T47D (cell line): ENCODE results near the gene ZNF613.
"Not testable (repeated sequence)": the region's sequence is repeated elsewhere in the genome, so short reads cannot be mapped to it uniquely, and the experiment has no call there.

Experiments used
- DNase-seq, 2 experiments: peaks; one replicate each; pipeline versions ENCODE4 v3.0.0 to v3.0.0-alpha.2; 2011 to 2012; ENCODE audit warnings: low read depth in 1 of 2, low spot score in 1 of 2
- JUND ChIP-seq: IDR thresholded peaks from 2 replicates; pipeline ENCODE4 v1.6.1; 2012; ENCODE audit warnings: low read depth
- in situ Hi-C: cut with HindIII; loops from 2 replicates; pipeline ENCODE4 v1.10.0; 2016; ENCODE audit warnings: low sequenced_read_pairs, low pct_unique_long_range_greater_than_20kb

The ZNF613 gene

DNA sequence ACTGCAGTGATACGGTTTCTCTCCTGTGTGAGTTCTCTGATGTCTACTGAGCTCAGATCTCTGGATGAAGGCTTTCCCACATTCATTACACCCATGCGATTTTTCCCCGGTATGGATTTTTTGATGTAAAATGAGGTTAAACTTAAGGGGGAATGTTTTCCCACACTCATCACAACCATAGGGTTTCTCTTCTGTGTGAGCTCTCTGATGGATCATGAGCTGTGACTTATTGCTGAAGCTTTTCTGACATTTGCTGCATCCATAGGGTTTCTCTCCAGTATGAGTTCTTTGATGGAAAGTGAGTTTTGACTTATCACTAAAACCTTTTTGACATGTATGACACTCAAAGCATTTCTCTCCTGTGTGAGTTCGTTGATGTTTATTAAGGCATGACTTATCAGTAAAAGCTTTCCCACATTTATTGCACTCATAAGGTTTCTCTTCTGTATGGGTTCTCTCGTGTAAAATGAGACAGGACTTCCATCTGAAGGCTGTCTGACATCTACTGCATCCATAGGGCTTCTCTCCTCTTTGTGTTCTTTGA lies 11.9 kb upstream of the ZNF613 start:
- in situ Hi-C loops = no loop called here
- no peak for DNase-seq
- no peak for TF ChIP-seq JUND

DNA sequence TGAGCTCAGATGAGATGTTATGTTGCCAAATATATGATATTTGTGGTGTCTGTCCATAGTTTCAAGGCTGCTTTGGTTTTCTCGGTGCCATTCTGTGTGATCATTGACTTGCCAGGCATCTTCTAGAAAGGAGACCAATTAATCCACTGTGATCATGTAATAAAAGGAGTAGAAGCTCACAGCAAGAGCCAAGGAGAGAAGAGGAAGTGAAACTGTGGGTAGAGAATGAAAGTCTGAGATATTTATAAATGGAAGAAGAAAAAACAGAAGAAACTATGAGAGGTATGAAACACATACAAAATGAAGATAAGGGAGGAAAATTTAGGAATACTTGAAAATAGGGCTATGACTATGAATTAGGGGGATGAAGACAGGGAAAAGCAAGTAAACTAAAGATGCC lies 11.1 kb upstream of the ZNF613 start:
- no peak for DNase-seq
- no peak for TF ChIP-seq JUND
- in situ Hi-C loops = no loop called here

GRCh38 chr19:51919606-51920005 lies 7.7 kb upstream of the ZNF613 start:
- in situ Hi-C loops = no loop called here
- DNase-seq = peak in 1 of 2 experiments; percentile 62
- no peak for TF ChIP-seq JUND

DNA sequence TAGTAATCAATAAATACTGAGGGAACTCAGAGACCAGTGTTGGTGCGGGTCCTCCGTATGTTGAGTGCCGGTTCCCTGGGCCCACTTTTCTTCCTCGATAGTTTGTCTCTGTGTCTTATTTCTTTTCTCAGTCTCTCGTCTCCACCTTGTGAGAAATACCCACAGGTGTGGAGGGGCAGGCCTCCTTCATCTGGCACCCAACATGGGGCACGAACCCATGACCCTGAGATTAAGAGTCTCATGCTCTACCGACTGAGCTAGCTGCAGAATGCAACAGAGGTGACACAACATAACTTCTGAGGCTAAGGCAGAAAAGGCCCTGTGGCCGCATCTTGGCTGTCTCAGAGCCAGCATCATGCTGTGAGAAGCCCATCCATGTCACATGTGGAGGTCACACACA lies 5.3 kb upstream of the ZNF613 start:
- in situ Hi-C loops = no loop called here
- no peak for TF ChIP-seq JUND
- no peak for DNase-seq

DNA sequence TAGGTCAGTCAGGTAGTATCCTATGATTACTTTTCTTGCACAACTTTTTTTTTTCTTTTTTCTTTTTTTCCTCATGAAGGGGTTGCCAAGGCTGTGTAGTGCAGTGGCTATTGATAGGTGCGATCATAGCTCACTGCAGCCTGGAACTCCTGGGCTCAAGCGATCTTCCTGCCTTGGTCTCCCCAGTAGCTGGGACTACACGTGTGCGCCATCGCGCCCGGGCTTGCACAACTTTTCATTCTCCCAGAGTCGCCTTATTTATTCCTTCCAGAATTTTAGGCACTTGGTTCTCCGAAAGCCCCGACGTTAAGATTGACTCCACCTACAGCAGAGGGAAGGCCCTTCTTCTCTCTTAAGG lies 867 bp upstream of the ZNF613 start:
- no peak for DNase-seq
- TF ChIP-seq JUND = no peak
- in situ Hi-C loops = no loop called here

DNA sequence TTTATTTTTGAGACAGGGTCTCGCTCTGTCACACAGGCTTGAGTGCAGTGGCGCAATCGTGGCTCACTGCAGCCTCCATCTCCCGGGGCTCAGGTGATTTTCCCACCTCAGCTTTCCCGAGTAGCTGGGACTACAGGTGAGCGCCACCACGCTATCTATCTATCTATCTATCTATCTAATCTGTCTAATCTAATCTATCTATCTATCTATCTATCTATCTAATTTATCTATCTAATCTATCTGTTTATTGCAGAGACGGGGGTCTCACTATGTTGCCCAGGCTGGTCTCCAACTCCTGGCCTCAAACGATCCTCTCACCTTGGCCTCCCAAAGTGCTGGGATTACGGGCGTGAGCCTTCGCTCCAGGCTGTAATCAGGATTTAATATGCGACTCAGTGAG lies 587 bp downstream of the ZNF613 start:
- in situ Hi-C loops = no loop called here
- no peak for TF ChIP-seq JUND
- no peak for DNase-seq

DNA sequence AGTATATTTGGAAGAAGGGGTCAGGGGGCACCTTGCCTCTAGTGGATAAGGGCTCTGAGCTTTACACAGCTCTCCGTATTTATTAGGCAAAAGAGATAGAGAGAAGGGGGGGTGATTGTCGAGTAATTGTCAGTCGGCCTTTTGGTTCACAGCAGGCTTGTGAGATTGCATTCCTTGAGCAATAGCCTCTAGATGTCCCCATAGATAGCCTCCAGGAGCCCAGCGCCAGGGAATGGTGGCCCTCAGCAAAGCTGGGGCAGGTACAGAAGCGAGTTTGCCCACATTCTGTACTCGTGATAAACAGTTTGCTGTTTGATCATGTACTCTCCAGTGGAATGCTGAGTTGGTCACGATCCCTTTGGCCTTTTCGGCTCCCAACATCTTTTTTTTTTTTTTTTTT lies 4.6 kb downstream of the ZNF613 start:
- in situ Hi-C loops = no loop called here
- peak in 1 of 2 experiments; percentile 42 for DNase-seq
- no peak for TF ChIP-seq JUND

- TF ChIP-seq JUND = no peak
- in situ Hi-C loops = no loop called here
- no peak for DNase-seq
These were observed 11.7 kb downstream of the ZNF613 start for GRCh38 chr19:51938936-51939335.

DNA sequence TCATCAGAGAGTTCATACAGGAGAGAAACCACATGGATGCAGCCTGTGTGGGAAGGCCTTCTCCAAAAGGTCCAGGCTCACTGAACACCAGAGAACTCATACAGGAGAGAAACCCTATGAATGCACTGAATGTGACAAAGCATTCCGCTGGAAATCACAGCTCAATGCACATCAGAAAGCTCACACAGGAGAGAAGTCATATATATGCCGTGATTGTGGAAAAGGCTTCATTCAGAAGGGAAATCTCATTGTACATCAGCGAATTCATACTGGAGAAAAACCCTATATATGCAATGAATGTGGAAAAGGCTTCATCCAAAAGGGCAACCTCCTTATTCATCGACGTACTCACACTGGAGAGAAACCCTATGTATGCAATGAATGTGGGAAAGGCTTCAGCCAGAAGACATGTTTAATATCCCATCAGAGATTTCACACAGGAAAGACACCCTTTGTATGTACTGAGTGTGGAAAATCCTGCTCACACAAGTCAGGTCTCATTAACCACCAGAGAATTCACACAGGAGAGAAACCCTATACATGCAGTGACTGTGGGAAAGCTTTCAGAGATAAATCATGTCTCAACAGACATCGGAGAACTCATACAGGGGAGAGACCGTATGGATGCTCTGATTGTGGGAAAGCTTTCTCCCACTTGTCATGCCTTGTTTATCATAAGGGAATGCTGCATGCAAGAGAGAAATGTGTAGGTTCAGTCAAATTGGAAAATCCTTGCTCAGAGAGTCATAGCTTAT lies 17.7 kb downstream of the ZNF613 start:
- DNase-seq = no peak
- no peak for TF ChIP-seq JUND
- in situ Hi-C loops = no loop called here

DNA sequence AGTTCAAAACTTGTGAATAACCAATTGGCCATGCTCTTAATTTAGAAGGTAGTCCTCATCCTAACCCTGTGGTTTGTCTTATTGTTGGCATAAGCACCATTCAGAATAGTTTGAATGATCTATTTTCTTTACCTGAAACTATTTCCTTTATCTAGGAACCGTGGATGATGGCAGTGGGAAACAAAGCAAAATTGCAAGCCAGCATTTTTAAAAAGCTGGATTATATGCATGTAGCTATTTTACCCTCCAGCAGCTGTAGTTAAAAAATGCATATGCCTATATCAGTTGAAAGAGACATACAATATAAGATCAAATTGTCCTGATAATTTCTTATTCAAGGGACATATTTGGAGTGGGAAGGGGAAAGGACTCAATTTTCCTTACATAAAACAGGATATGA lies 19.3 kb downstream of the ZNF613 start:
- in situ Hi-C loops = no loop called here

GRCh38 chr19:51948975-51949374 lies 21.7 kb downstream of the ZNF613 start:
- no peak for DNase-seq
- TF ChIP-seq JUND = no peak
- in situ Hi-C loops = no loop called here

More for the DNA sequence above, 19.3 kb downstream of the ZNF613 start:
- no peak for TF ChIP-seq JUND
- no peak for DNase-seq

GRCh38 chr19:51957846-51958245 lies 30.6 kb downstream of the ZNF613 start:
- DNase-seq, in situ Hi-C loops: not testable (repeated sequence)

DNA sequence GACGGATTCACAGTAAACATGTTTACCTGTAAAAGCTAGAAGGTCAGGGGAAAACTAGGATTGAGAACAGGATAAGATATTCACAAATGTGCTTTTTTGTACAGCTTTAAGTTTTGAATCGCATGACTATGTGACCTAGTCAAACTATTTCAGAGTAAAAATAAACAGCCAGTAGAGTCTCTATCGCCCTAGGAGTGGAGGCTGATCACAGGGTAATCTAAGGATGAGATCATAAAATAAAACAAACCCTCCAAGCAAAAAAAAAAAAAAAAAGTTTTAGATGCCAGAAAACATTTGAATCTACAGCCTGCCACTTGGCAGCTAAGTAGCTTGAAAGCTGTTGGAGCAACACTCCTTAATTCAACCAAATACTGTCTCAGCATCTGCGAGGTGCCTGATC lies 32.5 kb downstream of the ZNF613 start:
- in situ Hi-C loops = no loop called here
- no peak for TF ChIP-seq JUND
- DNase-seq = peak in 1 of 2 experiments; percentile 13

- peak in 1 of 2 experiments; percentile 25 for DNase-seq
- in situ Hi-C loops = not testable (repeated sequence)
These were observed 33.5 kb downstream of the ZNF613 start for GRCh38 chr19:51960621-51961233.
